Right renal cortex interstitium (tissue), 3 donors: ENCODE data around the gene STXBP6. TPM values are rescaled to one million over a fixed set of nuclear protein-coding genes. Genes with fewer than 3 reads are reported as not detected.

Experiments used
- DNase-seq, 3 donors: peaks; one replicate each; pipeline ENCODE4 v3.0.0-alpha.2; 2013; ENCODE audit warnings: low read depth in 3 of 3, low spot score in 2 of 3
- polyA plus RNA-seq, 3 donors: library from polyadenylated mRNA; unstranded; fragments of 120-200 nt; gene quantifications; one replicate each; pipeline ENCODE4 v1.2.1, GENCODE V29; 2013; ENCODE audit not compliant: insufficient read length in 3 of 3

The STXBP6 gene
- polyA plus RNA-seq, 3 donors = 8.8 to 9.4 (median 9.2) TPM

DNA sequence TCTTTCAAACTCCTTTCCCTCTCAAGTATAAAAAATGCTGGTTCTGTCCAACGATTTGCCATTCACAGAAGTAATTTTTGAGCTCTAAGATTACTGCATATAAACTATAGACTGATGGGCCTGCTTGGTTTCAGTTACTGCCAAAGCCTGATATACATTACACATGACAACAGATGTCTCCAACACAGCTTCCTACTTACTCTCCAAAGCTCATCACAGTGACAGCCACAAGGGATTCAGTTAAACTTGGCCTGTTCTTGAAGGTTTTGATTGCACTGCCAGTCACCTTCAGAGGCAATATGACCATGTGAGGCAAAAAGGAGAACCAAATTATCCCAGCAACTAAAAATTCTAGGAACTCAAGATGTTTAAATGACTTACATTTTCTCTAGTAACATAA lies 30.1 kb downstream of the STXBP6 start:
- DNase-seq = no peak

DNA sequence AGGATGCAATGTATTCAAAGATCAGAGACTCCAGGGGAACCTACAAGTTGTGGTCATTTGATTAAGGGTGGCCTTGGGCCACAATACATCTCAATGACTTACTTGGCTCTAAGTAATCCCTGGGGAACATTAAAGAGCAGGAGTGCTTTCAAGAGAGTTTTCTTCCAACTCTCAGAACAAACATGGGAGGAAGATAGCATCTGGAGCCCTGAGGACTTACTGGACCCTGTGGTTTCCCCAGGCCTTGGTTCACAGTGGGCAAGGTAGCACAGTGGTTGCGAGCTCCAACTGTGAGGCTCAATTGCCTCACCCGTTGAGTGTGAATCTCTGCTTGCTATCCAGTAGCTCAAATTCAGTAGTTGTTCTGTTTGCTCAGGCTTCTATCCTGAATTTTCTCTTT lies 32.4 kb downstream of the STXBP6 start:
- no peak for DNase-seq

DNA sequence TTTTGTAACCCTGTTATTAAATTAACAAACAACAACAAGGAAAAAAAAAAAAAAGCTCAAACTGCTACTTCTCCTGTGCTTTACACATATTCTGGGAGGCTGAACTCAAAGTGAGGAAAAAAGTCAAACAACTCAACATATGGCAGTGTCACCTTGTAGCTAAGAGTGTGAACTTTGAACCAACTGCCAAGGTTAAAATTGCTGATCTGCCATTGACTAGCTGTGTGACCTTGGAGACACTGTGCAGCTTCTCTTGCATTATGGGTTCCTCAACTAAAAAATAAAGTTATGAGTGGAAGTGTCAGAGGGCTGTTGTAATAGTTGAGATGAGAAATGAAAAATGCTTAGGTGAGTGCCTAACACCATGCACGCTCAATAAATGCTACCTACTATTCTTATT lies 34.2 kb downstream of the STXBP6 start:
- DNase-seq = no peak

DNA sequence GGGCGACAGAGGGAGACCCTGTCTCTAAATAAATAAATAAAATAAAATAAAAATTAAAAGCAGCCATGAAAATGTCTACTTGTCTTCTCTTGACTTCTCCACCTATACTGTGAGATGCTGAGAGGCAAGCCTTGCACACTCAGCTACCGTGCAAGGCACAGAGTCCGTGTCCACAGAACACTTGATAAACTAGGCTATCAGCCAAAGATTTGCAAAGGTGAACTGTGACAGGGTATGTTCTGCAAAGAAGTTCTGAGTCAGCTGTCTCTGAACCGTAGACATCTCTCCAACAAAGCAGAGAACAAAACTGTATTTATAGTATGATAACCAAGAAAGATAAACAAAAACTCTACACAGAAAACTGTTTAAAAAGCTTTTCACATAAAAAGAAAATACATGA lies 35.5 kb downstream of the STXBP6 start:
- no peak for DNase-seq

DNA sequence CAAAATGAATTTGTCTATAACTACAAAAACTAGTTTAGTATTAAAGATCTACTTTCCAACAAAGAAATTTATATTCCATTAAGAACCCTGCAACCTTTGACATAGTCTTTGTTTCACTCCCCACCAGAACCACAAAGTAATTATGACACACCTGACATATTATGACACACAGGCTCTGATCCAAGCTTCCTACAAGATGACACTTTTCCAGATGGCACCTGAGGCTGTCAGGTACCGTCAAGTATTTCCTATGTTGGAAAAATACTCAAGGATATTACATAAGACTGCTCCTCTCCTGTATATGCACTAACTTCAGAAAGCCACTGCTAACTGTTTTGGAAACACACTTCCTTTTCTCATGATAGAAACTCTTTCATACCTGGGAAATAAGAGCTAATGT lies 38.9 kb downstream of the STXBP6 start:
- no peak for DNase-seq

DNA sequence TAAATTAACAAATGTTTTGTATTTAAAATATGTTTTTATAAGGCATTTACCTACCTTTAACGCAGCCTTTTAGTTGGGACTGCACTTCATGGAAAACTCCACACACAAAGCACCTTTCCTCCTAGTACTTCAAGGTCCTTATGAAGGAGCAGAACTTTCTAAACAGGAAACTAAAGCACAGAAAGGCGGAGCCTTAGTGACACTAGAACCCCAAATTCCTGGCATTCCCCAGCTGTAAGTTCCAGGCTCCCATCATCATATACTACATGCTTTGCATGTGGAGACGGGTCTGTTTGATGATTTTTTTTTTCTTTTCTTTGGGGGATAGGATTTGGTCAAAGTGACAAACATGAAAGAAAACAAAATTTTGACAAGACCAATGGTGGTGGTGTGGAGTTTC lies 39.5 kb downstream of the STXBP6 start:
- DNase-seq = no peak

DNA sequence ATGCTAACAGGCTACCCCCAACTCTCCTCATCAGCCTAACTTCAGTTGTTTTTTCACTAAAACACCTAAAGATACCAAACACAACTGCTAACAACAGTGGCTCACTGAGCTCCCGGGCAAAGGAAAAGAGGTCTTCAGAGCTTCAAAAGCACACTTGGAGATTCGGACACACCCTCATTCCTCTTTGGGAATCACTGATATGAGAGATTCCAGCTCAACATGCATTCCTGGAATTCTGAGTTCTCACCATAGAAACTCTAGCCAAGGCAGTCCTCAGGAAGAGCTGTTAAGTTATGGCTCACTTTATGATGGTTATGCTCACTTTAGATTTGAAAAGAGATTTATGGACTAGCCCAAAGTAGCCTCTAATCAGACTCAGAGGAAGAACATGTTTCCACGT lies 40.1 kb downstream of the STXBP6 start:
- no peak for DNase-seq

DNA sequence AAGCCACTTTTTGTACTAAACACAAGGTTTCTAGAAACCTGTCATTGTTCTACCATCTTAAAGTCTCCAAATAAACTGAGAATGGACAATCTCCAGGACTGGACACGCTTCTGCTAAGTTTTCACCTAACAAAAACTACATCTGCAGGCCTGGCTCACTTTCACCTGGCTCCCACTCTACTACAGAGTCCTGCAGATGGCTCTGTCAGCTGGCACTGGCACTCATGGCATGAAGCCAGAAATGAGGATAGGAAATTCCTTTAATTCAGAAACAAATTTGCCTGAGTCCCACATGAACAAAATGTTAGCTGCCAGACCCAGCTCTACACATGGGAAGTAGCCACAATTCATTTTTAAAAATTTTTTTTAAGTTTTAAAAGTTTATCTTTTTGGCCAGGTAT lies 42.1 kb downstream of the STXBP6 start:
- DNase-seq = no peak

DNA sequence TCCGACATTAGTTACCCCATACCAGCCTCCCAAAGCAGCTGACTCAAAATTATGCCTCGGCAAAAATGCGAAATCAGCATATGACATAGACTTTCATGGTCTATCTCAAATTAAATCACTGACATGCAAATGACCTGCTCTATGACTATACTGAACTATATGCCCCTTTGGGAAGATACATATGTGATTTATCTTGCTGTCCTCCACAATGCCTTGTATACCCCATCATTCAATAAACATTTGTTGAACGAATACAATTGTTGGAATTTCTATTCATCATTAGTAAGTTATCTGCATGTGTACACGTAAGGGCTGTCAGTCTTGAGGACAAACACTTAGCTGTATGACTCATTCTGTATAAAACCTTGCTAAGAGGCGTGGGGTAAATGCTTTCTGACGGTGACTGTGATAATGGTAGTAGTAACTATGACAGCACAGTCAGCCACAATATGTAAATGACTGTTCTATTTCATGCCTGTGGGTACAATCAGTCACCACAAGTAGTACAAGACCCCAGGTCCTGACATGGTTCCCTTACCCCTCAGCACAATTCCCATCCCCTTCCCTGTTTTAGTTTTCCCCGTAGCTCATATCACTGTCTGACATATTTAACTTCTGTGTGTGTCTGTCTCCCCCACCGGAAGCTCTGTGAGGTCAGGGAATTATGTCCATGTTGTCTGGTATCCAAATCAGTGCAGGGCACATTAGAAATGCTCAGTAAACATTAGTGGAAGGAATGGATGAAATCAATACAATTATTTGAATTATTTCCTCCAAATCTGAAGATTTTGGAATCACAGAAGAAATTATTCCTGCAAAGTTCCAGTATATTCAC lies 42.8 kb downstream of the STXBP6 start:
- DNase-seq = no peak

DNA sequence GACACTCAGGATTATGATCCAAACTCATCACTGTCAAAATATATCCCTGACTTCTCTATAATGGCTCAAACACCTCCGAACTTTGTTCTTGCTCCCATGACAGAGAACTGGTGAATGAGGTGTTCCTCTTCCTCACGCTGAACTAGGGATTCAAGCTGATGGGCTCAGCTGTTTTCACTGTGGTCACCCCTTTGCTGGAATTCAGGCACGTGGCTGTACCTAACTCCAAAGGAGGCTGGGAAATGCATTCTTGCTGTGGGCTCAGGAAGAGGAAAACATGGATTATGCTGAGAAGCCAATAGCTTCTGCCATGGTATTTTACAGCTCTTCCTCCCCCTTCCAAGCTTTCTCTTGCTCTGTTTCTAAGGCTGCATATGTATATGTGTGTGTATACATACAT lies 43.9 kb downstream of the STXBP6 start:
- no peak for DNase-seq

DNA sequence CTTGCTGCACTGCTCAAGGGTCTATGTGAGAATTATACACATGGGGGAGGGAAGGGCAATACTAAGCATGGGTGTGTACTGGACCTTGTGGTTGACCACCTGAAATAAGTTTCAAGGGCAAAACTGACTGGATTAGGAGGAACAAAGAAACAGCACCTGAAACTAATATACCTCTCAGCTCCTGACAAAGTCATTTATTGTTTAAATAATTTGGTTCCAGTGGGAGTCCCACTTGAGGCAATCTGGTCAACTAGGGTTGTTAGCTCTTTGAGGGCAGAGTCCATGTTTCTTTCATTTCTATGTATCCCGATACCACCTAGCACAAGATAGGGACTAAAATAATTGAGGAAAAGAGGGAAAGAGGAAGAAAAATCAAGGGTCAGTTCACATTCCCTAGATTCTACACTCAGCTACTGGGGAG lies 45.5 kb downstream of the STXBP6 start:
- no peak for DNase-seq

DNA sequence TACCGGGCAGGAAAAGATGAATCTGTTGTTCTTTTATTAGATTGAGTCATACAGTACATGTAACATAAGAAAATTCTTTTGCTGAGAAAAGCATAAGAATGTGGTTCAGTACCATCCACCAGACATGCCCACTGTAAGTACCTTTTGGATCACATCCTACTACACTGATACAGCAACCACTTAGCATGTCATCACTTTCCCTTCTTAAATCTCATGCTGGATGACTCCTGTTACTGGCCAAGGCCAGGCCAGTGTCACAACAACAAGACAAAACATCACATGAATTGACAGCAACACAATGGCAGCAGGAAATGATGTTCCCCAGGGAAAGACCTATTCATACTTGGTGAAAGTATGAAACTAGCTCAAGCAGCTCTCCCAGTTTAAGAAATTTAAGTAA lies 46.4 kb downstream of the STXBP6 start:
- DNase-seq = no peak

DNA sequence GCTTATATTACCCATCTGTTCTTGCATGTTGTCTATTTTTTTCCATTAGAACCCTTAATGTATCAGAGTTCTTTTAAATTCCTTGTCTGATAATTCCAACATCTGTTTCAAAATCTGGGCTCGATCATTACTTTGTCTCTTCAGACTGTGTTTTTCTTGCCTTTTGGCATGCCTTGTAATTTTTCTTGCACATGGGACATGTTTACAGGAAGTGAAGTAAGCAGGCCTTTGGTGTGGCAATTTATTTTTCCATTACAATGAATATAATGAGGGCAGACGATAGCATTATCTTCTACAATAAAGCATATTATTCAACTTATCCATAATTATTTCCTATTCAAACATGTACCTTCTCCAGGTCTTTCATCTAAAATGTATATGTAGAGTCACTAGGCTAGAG lies 48.3 kb downstream of the STXBP6 start:
- no peak for DNase-seq

DNA sequence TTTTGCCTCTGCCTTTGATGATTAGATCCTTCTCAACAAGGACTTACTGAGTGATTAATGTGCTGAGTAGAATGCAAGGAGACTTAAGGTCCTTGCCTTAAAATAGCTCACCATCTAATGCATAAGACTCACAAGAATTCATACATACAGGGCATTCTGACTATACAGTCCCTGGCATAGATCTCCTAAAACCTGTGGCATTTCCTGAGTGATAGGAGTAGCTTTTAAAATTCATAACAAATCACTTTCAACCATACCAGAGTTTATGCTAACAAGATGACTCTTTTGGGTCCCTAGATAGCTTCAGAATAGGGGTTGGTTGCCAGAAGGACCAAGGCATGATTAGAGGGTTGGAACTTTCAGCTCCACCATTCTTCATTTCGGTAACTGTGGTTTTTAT lies 48.8 kb downstream of the STXBP6 start:
- no peak for DNase-seq

DNA sequence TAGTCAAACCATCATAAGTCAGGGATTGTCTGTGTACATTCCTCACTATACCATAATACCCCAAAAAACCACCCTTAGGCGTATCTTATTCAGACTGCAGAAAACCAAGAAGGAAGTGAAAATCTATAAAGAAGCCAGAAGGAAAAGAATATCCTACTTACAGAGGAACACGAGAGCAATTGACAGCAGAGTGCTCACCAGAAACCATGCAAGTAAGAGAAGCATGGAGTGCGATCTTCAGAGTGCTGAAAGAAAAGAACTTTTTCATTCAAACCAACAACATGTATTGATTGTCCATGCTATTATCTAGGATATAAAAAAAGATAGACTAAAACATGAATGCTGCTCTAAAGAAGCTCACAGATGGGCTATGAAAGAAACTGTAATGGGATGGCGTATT lies 50.8 kb downstream of the STXBP6 start:
- no peak for DNase-seq

DNA sequence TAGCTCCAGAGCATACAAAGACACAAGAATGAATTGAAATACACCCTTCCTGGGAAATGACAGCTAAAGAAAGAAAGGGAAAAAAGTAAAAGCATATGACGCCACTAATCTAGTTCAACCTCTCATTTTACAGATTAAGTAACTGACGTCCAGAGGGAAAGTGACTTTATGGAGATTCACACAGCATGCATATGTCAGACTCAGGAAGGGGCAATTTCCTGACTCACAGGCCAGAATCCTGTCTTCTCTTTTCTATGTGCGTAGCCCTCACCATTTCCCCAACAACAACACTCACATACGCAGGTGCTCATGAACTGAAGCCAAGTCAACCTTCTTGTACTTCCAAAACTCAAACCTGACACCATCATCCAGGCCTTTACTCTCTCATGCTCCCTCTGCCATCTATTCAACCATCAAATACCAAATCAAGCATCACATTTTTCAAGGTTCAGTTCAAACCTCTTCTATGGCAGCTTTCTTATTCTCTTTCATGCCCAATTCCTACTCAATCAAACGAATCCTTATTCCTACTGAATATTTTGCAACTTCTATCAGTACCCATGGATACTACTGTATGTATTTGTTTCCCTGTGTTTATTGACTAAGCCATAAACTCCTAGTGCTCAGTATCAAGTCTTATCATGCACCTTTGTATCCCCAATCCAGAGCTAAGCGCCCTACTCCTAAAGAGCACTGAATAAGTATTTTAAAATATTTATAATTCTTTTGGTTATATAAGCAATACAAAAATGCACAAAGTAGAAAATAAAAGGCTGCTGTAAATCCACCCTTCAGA lies 52.8 kb downstream of the STXBP6 start:
- no peak for DNase-seq

DNA sequence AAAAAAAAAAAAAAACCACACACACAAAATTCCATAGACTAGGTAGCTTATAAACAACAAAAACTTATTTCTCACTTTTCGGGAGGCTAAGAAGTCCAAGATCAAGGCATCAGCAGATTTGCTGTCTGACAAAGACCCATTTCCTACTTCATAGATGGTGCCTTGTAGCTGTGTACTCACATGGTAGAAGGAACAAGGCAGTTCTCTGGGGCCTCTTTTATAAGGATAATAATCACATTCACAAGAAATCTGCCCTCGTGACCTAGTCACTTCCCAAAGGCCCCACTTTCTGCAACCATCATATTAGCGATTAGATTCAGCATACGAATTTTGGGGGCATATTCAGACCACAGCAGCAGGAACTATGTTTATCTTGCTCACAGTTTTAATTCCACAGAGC lies 54.9 kb downstream of the STXBP6 start:
- DNase-seq = no peak

DNA sequence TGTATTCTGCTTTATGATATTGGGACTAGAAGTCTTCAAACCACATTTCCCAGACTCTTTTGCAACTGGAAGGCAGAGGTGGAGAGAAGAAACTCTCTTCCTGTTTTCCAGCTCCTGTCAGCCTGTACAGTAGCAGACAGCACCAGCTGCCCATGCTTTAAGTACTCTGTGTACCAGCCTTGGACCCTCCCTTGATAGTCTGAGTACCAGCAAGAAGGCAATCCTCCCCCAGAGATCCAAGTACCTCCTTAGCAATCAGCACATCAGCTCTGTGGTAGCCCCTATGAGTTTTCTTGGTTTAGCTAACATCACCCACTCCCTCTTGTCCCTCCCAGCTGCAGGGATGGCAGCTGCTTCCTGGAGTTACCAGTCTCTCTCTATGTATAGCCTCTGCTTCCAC lies 56.3 kb downstream of the STXBP6 start:
- no peak for DNase-seq

DNA sequence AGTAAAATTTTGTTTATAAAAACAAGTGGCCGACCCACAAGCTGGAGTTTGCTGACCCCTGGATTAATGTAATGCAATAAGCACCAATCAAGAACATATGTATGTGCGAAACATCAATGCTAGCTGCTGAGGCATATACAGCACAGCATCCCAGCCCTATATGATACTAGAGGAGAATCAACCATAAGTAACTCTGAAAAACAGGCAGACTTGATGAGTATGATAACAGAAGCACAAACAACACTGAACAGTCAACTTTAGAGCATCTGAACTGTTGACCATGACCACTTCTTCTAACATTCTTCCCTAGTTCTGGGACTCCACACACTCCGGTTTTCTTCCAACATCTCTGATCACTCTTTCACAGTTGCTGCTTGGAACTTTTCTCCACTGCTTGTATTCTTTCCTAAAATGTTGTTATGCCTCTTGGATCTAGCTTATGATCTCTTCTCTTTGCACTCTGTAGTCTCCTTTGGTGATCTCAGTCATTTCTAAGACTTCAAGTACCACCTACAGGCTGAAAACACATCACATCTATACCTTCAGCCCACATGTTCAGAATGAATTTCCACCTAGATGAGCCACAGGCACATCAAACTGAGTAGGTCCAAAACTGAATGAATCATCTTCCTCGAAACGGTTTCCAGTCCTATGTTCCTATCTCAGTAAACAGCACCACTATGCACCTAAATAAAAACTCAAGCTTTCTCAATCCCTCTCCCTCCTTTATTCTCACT lies 57.2 kb downstream of the STXBP6 start:
- DNase-seq = no peak

DNA sequence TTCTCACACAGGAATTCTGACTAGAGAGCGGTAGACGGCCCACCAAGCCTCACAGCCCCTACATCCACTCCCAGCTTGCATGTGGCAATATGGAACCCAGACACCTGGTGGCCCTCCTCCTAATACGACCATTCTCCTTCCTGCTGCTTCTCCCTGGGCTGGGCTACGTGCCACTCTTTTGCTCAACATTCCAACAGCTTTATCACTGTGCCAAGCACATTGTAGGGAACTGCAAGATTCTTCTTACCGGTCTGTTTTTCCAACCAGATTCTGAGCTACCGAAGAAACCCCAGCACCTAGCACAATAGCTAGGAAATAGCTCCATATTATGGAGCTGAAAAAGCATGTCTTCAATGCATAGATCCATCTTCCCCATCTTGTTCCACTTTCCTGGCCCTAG lies 58.1 kb downstream of the STXBP6 start:
- DNase-seq = no peak

DNA sequence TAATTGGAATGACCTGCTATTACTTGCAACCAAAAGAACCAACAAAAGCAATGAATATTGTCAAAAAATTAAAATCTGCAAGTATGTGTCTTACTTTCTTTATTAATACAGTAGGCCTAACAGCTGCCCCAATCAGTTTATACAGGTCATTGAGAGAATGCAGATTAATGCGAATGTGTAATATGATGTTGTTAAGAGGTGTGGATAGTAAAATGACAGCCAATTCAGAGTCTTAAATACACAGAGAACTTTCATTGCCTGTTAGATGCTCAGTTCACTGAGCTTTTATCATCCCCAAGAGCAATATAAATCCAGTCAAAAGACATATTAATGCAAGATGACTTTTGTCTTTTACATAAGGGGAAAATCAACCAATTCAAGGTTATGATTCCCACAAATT lies 58.7 kb downstream of the STXBP6 start:
- DNase-seq = no peak

DNA sequence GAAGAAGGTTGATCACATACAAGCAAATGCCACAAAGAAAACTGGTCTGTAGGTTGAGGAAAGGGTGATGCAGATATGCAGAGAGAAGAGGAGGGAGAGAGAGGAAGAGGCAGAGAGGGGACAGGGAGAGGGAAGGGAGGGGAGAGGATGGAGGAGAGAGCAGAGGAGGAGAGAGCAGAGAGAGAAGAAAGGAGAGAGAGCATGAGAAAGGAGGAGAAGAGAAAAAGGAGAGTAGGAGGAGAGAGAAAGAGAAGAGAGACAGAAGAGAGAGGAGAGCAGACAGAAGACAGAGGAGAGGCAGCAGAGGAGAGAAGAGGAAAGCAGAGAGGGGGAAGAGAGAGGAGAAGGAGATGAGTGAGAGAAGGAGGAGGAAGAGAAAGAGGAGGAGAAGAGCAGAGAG lies 59.2 kb downstream of the STXBP6 start:
- no peak for DNase-seq
